GM21619 (cell line): ENCODE data around the gene ATXN7L3.
A peak's percentile ranks its signal among the peaks of the same experiment; 100 is the strongest.
"Not testable (repeated sequence)": the region's sequence is repeated elsewhere in the genome, so short reads cannot be mapped to it uniquely, and the experiment has no call there.

ENCODE experiments used
- ATAC-seq: cut with Tn5 transposase; IDR thresholded peaks from one replicate; pipeline ENCODE4 v1.9.1; 2021; ENCODE audit not compliant: unreplicated experiment

Gene ATXN7L3, protein sequence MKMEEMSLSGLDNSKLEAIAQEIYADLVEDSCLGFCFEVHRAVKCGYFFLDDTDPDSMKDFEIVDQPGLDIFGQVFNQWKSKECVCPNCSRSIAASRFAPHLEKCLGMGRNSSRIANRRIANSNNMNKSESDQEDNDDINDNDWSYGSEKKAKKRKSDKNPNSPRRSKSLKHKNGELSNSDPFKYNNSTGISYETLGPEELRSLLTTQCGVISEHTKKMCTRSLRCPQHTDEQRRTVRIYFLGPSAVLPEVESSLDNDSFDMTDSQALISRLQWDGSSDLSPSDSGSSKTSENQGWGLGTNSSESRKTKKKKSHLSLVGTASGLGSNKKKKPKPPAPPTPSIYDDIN

GRCh38 chr17:44199553-44200477 lies at the start of gene ATXN7L3:
Gene ATXN7L3, minus strand, starts transcription at chr17:44199884. Its CDS starts 1,814 bp downstream, at chr17:44198070.
- peak; percentile 57 for ATAC-seq

- ATAC-seq, result no peak
Observed at GRCh38 chr17:44247876-44248736, 48.4 kb upstream of the ATXN7L3 start.

- ATAC-seq, result no peak
Observed at GRCh38 chr17:44247440-44247841, 47.8 kb upstream of the ATXN7L3 start.

DNA sequence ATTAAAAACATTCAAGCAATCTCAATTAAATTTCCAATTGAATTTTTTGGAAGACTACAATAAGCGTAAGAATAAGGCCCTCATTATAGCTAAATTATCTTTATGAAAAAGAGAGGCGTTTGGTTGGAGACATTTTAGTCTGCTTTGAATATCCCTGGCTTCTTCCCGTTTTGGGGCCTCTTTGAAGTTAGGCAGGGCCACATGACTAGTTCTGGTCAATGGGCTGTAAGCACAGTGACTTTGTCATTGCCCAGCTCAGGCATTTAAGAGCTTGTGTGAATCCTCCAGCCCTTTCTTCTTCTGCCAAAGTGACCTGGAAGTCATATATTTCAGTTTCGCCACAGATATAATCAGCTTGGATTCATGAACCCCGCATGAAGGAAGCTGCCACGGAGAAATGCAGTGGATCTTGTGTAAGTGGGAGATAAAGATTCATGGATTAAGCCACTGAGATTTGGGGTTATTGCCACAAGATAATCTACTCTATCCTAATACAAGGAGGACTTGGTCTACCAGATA lies 41.5 kb upstream of the ATXN7L3 start:
- no peak for ATAC-seq

- not testable (repeated sequence) for ATAC-seq
Observed at GRCh38 chr17:44237886-44238285, 38.2 kb upstream of the ATXN7L3 start.

DNA sequence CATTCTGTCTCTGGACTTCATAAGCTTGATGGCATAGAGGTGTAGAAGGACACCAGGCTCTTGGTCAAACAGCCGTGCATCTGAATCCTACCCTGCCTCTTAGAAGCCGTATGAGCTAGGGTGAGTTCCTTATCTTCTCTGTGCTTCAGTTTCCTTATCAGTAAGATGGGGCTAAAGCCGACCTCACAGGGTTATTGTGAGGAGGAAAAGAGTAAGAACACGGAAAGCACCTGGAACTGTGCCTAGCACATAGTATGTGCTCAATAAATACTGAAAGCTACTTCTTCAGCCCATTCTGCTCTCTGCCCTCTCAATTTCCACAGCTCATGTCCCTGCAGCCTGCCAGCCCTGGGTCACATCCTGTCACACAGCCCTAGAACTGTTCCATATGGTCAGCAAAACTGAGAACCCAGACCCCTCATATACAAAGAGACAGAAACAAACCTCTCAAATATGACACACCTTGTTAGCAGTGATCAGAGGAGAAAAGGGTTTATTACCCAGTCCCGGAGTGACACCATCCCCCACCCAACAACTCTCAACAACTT lies 36.8 kb upstream of the ATXN7L3 start:
- ATAC-seq, result no peak

DNA sequence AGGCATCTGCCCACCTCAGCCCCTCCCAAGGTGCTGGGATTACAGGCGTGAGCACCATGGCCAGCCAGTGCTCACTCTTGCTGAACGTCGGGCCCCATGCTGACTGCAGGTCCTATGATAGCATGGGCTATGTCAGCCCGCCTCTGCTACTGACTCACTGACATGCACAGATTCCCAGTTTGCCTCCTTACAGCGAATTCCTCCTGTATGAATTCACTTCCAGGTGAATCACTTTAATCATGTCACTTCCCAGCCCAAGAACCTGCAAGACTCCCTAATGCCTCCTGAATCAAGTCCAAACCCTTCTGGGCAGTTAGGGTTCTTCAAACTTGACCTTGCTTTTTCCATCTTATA lies 35.9 kb upstream of the ATXN7L3 start:
- ATAC-seq, result no peak

DNA sequence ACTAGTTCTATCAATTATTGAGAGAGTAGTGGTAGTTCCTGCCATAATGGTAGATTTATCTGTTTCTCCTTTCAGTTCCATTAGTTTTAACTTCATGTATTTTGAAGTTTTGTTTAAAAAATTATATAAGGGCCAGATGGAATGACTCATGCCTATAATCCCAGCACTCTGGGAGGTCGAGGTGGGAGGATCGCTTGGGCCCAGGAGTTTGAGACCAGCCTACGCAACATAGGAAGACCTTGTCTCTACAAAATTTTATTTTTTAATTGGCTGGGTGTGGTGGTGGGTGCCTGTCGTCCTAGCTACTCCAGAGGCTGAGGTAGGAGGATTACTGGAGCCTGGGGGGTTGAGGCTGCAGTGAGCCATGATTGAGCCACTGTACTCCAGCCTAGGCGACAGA lies 33.9 kb upstream of the ATXN7L3 start:
- ATAC-seq, result no peak

- ATAC-seq, result no peak
Observed at GRCh38 chr17:44232061-44232460, 32.4 kb upstream of the ATXN7L3 start.

DNA sequence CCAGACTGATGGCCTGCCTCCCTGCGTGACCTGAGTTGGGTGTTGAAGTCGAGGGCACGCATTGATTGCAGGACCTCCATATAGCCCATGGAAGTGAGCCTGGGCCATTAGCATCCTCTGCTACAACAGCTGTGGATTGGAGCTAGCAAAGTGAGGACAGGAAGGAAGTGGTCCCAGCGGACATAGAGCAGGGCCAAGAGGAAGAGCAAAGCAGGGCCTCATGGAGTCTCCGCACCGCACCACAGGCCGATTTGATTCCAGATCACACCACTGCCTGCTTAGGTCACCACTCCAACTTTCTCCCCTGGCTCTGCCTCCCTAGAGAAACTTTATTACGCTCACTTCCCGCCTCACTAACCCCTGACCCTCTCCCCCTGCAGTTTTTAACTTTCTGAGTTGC lies 30.5 kb upstream of the ATXN7L3 start:
- no peak for ATAC-seq

GRCh38 chr17:44229090-44229489 lies 29.4 kb upstream of the ATXN7L3 start:
- no peak for ATAC-seq

- ATAC-seq, result no peak
Observed at GRCh38 chr17:44223541-44224071, 23.9 kb upstream of the ATXN7L3 start.

- no peak for ATAC-seq
Observed at GRCh38 chr17:44222112-44222869, 22.6 kb upstream of the ATXN7L3 start.

GRCh38 chr17:44221862-44222111 lies 22.1 kb upstream of the ATXN7L3 start:
- no peak for ATAC-seq

DNA sequence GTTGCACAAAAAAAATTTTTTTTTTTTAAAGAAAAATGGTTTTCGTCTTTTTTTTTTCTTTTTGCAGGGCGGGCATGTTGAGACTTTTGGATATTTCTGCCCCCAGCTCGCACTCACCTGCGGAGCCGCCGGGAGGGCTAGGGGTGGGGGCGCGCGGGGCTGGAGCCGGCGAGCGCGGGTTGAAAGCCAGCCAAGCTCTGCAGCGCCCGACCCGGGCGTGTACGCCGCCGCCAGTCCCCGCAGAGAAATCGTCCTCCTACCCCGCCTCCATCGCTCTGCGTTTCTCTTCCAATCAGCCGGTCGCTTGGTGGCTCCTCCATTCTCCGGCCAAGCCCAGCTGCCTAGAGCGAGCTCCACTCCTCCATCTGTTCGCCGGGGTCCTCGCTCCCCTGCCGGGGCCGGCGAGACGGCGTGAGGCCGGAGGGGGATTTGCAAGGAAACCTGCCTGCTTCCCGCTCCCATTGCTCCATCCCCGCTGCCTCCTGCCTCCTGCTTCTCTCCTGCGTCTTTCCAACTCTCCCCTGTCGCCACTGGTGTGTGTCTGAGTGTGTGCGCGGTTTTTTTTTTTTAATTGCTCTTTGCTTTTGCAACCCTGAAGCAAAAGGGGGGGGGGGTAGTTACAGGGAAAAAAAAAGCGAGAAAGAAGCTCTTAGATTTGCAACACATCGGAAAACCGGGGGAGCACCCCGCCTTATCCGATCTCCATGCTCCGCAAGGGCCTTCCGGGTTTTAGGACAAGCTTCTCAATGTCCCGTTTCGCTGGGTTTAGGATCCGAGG lies 21.6 kb upstream of the ATXN7L3 start:
- ATAC-seq, result no peak

DNA sequence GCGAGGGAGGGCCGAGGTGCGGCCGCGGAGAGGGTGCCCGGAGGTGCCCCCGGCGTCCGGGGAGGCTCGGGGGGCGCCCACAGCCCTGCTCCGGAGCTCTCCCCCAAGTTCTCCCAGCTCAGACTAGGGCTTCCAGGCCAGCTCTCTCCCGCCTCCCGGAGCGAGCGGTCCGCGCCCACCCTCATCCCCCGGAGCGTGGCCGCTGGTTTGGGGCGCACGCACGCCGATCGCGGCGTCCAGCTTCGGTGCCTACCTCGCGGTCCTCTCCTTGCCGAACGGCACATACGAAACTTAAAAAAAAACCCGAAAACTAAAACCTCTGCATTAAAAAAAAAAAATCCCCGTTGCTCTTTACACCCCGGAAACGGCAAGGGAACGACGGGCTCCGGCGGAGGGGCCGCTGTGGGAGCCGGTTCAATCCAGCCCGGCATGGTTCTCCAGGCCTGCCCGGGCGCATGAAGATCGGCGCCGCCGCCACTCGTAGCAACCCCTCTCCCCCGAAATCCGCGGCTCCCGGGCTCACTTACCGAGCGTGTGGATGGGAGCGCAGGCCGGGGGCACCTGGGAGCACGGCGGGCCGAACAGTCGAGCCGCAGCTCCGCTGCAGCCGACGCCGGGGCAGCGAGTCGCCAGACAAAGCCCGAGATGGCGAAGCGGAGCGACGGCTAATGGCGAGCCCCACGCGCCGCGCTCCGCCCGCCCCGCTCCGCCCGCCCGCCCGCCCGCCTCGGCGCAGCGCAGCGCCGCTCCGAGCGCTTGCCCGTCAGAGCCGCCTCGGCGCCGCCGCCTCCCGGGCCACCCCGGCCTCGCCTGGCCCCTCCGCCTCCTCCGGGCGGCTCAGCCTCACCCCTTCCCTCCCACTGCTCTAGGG lies 20.8 kb upstream of the ATXN7L3 start:
- no peak for ATAC-seq

DNA sequence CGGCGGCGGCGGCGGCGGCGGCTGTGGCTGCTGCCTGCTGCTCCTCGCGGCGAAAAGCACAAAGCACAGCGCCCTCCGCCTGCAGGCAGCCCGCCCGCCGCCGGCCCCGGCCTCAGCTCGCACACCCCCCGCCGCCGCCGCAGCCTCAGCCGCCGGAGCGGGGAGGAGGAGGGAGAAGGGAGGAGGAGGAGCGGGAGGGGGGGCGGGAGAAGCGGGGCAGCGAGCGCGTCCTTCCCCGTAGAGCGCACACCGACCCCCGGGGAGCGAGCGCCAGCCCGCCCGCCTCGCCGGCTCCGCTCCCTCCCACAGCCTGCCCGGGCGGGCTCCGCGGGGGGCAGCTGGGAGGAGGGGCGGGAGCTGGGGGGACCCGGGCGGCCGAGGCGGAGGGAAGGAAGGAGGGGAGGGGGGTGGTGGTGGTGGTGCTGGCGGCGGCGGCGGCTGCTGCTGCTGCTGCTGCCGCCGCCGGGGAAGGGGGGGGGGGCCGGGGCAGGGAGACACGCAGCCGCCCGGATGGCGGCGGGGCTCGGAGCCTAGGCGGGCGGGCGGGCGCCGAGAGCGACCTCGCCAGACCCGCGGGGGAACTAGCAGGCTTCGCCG lies 20.0 kb upstream of the ATXN7L3 start, which contains the start of gene UBTF:
Gene UBTF, minus strand, starts transcription at position 60 of the 597 bp plus-strand sequence. CDS start 1,446 bp downstream, outside the sequence.
- ATAC-seq, result peak; percentile 12
